H1 (cell line): ENCODE data around the gene TFPT. TPM values are rescaled to one million over a fixed set of nuclear protein-coding genes. Genes with fewer than 3 reads are reported as not detected.

Experiments used
- CTCF ChIA-PET: fragments of 300-600 bp; sonication (Branson Sonifier 250); formaldehyde crosslinking; loops from one replicate; lab custom pipeline; 2021; ENCODE audit not compliant: partially characterized antibody; lab: Charles Lee
- POLR2A ChIA-PET: fragments of 300-600 bp; sonication (Branson Sonifier 250); formaldehyde crosslinking; loops from one replicate; lab custom pipeline; 2021; ENCODE audit warnings: inconsistent platforms; ENCODE audit not compliant: partially characterized antibody; lab: Charles Lee
- DNase-seq, 2 experiments: peaks; one replicate each; pipeline versions ENCODE4 v3.0.0 to v3.0.0-alpha.2; 2010 to 2022; ENCODE audit warnings: low spot score in 2 of 2, low read depth in 1 of 2, mixed read lengths in 1 of 2
- FAIRE-seq: peaks from 2 replicates; lab custom pipeline; 2011; peaks lifted over from hg19 to GRCh38; lab: Jason Lieb, UNC
- H2AFZ ChIP-seq: 2 replicates; pipeline ENCODE4 v1.8.1; 2012; ENCODE audit warnings: low read length, inconsistent platforms
- H2AK5ac ChIP-seq: 2 replicates; pipeline ENCODE4 v1.6.1; 2013; ENCODE audit warnings: low read depth, low read length
- H2BK120ac ChIP-seq: replicated peaks from 2 replicates; pipeline ENCODE3; 2013; ENCODE audit warnings: low read depth, low read length, inconsistent platforms
- H2BK12ac ChIP-seq: 2 replicates; pipeline ENCODE4 v1.6.1; 2013; ENCODE audit warnings: low read depth, low read length
- H2BK15ac ChIP-seq: 2 replicates; pipeline ENCODE4 v1.6.1; 2013; ENCODE audit warnings: low read length
- H2BK20ac ChIP-seq: 2 replicates; pipeline ENCODE4 v1.6.1; 2013; ENCODE audit warnings: low read length
- H2BK5ac ChIP-seq: 2 replicates; pipeline ENCODE4 v1.6.1; 2013; ENCODE audit warnings: low read depth, low read length
- H3K14ac ChIP-seq: 2 replicates; pipeline ENCODE4 v1.6.1; 2013; ENCODE audit warnings: inconsistent platforms; ENCODE audit not compliant: insufficient read length
- H3K18ac ChIP-seq: 2 replicates; pipeline ENCODE4 v1.6.1; 2013; ENCODE audit warnings: low read length; ENCODE audit errors: extremely low read depth
- H3K23ac ChIP-seq: 2 replicates; pipeline ENCODE4 v1.6.1; 2013; ENCODE audit warnings: inconsistent platforms; ENCODE audit not compliant: insufficient read length
- H3K23me2 ChIP-seq: 2 replicates; pipeline ENCODE4 v1.6.1; 2013; ENCODE audit warnings: low read depth, low read length
- H3K27ac ChIP-seq: 2 replicates; pipeline ENCODE4 v1.6.1; 2011; ENCODE audit warnings: low read depth, low read length, inconsistent platforms
- H3K27me3 ChIP-seq, 4 experiments: replicated peaks in 1 of 4; 1 replicate in 1 of 4; 2 replicates in 3 of 4; pipeline versions ENCODE4 v1.6.1 to v1.8.1; 2011 to 2013; ENCODE audit warnings: low read length in 3 of 4, mild to moderate bottlenecking in 3 of 4, inconsistent platforms in 2 of 4, mixed read lengths in 2 of 4, moderate library complexity in 1 of 4; ENCODE audit not compliant: control insufficient read depth in 3 of 4, insufficient read depth in 3 of 4; ENCODE audit errors: extremely low read depth in 1 of 4
- H3K36me3 ChIP-seq, 4 experiments: 2 replicates each; pipeline versions ENCODE4 v1.6.1 to v1.8.1; 2011 to 2013; ENCODE audit warnings: mild to moderate bottlenecking in 4 of 4, low read length in 3 of 4, moderate library complexity in 2 of 4, control low read depth in 1 of 4, inconsistent platforms in 1 of 4; ENCODE audit not compliant: insufficient read depth in 4 of 4, control insufficient read depth in 2 of 4
- H3K4ac ChIP-seq: replicated peaks from 2 replicates; pipeline ENCODE3; 2013; ENCODE audit warnings: low read length, low read depth, mixed read lengths, inconsistent platforms; ENCODE audit not compliant: insufficient read length
- H3K4me1 ChIP-seq, 4 experiments: replicated peaks in 1 of 4; 1 replicate in 1 of 4; 2 replicates in 3 of 4; pipeline versions ENCODE4 v1.6.1 to v1.8.1; 2011 to 2013; ENCODE audit warnings: low read length in 3 of 4, inconsistent platforms in 2 of 4, mixed read lengths in 1 of 4; ENCODE audit not compliant: insufficient read depth in 4 of 4, control insufficient read depth in 3 of 4
- H3K4me2 ChIP-seq, 2 experiments: 2 replicates each; pipeline versions ENCODE4 v1.6.1 to v1.8.1; 2011 to 2013; ENCODE audit warnings: low read depth in 2 of 2, low read length in 2 of 2, control low read depth in 1 of 2, inconsistent platforms in 1 of 2, mild to moderate bottlenecking in 1 of 2; ENCODE audit not compliant: insufficient read depth in 1 of 2
- H3K4me3 ChIP-seq, 4 experiments: fragments of 200-600, 300-600 bp in 1 of 4; sonication (generic), shearing (Covaris generic), sonication (Bioruptor Twin) in 1 of 4; 2 replicates each; pipeline versions ENCODE4 v1.5.1 to v1.8.1; 2011 to 2016; ENCODE audit warnings: low read length in 4 of 4, low read depth in 3 of 4, control low read depth in 2 of 4, inconsistent platforms in 2 of 4, mild to moderate bottlenecking in 2 of 4, mixed read lengths in 1 of 4, moderate library complexity in 1 of 4; ENCODE audit not compliant: insufficient read depth in 2 of 4; ENCODE audit errors: extremely low read depth in 1 of 4
- H3K56ac ChIP-seq: replicated peaks from 2 replicates; pipeline ENCODE3; 2013; ENCODE audit warnings: low read depth, mild to moderate bottlenecking, mixed read lengths, low read length, inconsistent platforms; ENCODE audit not compliant: insufficient read length
- H3K79me1 ChIP-seq: 2 replicates; pipeline ENCODE4 v1.6.1; 2013; ENCODE audit warnings: low read depth, low read length, control low read depth
- H3K79me2 ChIP-seq, 2 experiments: 2 replicates each; pipeline versions ENCODE4 v1.6.1 to v1.8.1; 2012 to 2013; ENCODE audit warnings: low read length in 2 of 2, mild to moderate bottlenecking in 2 of 2, inconsistent platforms in 1 of 2; ENCODE audit not compliant: insufficient read depth in 2 of 2, control insufficient read depth in 1 of 2
- H3K9ac ChIP-seq, 4 experiments: replicated peaks in 1 of 4; 1 replicate in 1 of 4; 2 replicates in 3 of 4; pipeline versions ENCODE4 v1.6.1 to v1.8.1; 2011 to 2013; ENCODE audit warnings: low read depth in 3 of 4, low read length in 3 of 4, control low read depth in 2 of 4, mild to moderate bottlenecking in 2 of 4, moderate library complexity in 2 of 4, inconsistent platforms in 1 of 4; ENCODE audit errors: extremely low read depth in 1 of 4
- H3K9me3 ChIP-seq, 2 experiments: 2 replicates each; pipeline versions ENCODE4 v1.6.1 to v1.8.1; 2012 to 2013; ENCODE audit warnings: mild to moderate bottlenecking in 2 of 2, moderate library complexity in 2 of 2, control low read depth in 1 of 2, inconsistent platforms in 1 of 2, low read depth in 1 of 2, low read length in 1 of 2, mixed read lengths in 1 of 2; ENCODE audit not compliant: insufficient read depth in 2 of 2
- H4K20me1 ChIP-seq, 2 experiments: replicated peaks in 1 of 2; 2 replicates each; pipeline versions ENCODE3 to v1.8.1; 2011 to 2013; ENCODE audit warnings: inconsistent platforms in 2 of 2, low read length in 2 of 2, mild to moderate bottlenecking in 1 of 2; ENCODE audit not compliant: insufficient read depth in 2 of 2, control insufficient read depth in 1 of 2
- H4K5ac ChIP-seq: 2 replicates; pipeline ENCODE4 v1.6.1; 2013; ENCODE audit warnings: low read length, low read depth, mixed read lengths, inconsistent platforms; ENCODE audit not compliant: insufficient read length
- H4K8ac ChIP-seq: 2 replicates; pipeline ENCODE4 v1.8.0; 2013; ENCODE audit warnings: mild to moderate bottlenecking, moderate library complexity, low read length, inconsistent platforms; ENCODE audit not compliant: insufficient read depth; ENCODE audit errors: extremely low read depth
- H4K91ac ChIP-seq: replicated peaks from 2 replicates; pipeline ENCODE3; 2013; ENCODE audit warnings: low read length, mixed read lengths, inconsistent platforms; ENCODE audit not compliant: insufficient read length
- JUN ChIP-seq: IDR thresholded peaks from 2 replicates; pipeline ENCODE4 v1.6.1; 2011; ENCODE audit warnings: low read depth, mild to moderate bottlenecking, improper control_type of control experiment, low read length
- MAX ChIP-seq: IDR thresholded peaks from 2 replicates; pipeline ENCODE4 v1.6.1; 2012; ENCODE audit warnings: inconsistent platforms
- POLR2AphosphoS5 ChIP-seq: IDR thresholded peaks from 2 replicates; pipeline ENCODE4 v1.6.1; 2011; ENCODE audit warnings: low read depth, low read length
- YY1 ChIP-seq: IDR thresholded peaks from 2 replicates; pipeline ENCODE4 v1.6.1; 2011; ENCODE audit warnings: low read depth, mild to moderate bottlenecking, low read length
- WGBS, 2 experiments: shearing (Covaris generic) in 1 of 2; methylation state at CpG; one replicate each; pipeline versions ENCODE4 v1.1.6 to v1.1.7; 2013 to 2015; ENCODE audit warnings: low lambda C conversion rate in 2 of 2, mixed read lengths in 2 of 2, inconsistent platforms in 1 of 2, low coverage in 1 of 2, missing lambda C conversion rate in 1 of 2; ENCODE audit not compliant: insufficient replicate concordance in 2 of 2, insufficient coverage in 1 of 2, insufficient read length in 1 of 2; ENCODE audit errors: extremely low coverage in 1 of 2, missing lambda C conversion rate in 1 of 2; 5-methylcytosine and 5-hydroxymethylcytosine counted together
- polyA plus RNA-seq, 7 experiments: library from polyadenylated mRNA; depleted of rRNA in 3 of 7; stranded (reverse) in 5 of 7; unstranded in 2 of 7; fragments of >200 nt in 5 of 7; fragments of 200-250 nt in 2 of 7; gene quantifications; 1 replicate in 5 of 7; 2 replicates in 1 of 7; 4 replicates in 1 of 7; pipeline versions ENCODE4 v1.2.1 to v1.2.3, GENCODE V29; 2011 to 2013; ENCODE audit warnings: missing spikeins in 2 of 7, mixed read lengths in 2 of 7
- total RNA-seq: library from RNA; stranded (reverse); fragmentation: NEBNext Ultra II Directional; extraction: Animal tissue kit (Norgen Biotek cat#: 25700); gene quantifications from 2 replicates; pipeline ENCODE4 v1.2.1, GENCODE V29; 2021

Gene TFPT
- total and polyA plus RNA-seq, 2 of the 8 experiments (the other 6 are each of a cell fraction or from before 2014, with no cell fraction given) = 10.4 to 17.7 TPM

DNA sequence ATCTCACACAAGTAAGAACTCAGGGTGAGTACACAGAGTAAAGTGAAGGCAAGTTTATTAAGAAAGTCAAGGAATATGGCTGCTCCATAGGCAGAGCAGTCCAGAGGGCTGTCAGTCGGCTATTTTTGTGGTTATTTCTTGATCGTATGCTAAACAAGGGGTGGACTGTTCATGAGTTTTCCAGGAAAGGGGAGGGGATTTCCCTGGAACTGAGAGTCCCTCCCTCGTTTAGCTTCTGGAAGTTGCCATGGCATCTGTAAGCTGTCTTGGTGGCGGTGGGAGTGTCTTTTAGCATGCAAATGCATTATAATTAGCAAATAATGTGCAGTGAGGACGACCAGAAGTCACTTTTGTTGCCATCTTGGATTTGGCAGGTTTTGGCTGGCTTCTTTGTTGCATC, 46.0 kb downstream of the TFPT start:
- POLR2A ChIA-PET = no interaction called here

More for the DNA sequence above, 46.0 kb downstream of the TFPT start:
- DNase-seq (no peak), FAIRE-seq (no peak)
- Histone ChIP-seq H4K20me1 (no peaks in the 10 kb centered on the region), H2AK5ac (no peak overlapping the region), H3K4me2 (no peak overlapping the region), H2BK15ac (no peak overlapping the region), H3K36me3 (no peaks in the 10 kb centered on the region), H4K8ac (no peak overlapping the region), H3K27me3 (no peaks in the 10 kb centered on the region; a peak in 1 of 7 replicates), H3K23ac (no peak overlapping the region), H2BK120ac (no peak overlapping the region), H3K9me3 (no peaks in the 10 kb centered on the region), H3K79me2 (no peaks in the 10 kb centered on the region), H3K18ac (no peak overlapping the region; the same call in 1 of the 2 replicates), H3K27ac (no peak overlapping the region), H2BK5ac (no peak overlapping the region), H3K4ac (no peak overlapping the region), H2BK12ac (no peak overlapping the region), H3K23me2 (no peaks in the 10 kb centered on the region), H3K9ac (no peak overlapping the region), H3K4me3 (no peak overlapping the region), H3K56ac (no peak overlapping the region), H4K91ac (no peak overlapping the region), H4K5ac (no peak overlapping the region), H3K4me1 (no peaks in the 10 kb centered on the region), H3K79me1 (no peaks in the 10 kb centered on the region), H2AFZ (no peak overlapping the region), H3K14ac (no peak overlapping the region), H2BK20ac (no peak overlapping the region)
- TF ChIP-seq YY1 (no peak), JUN (no peak), MAX (no peak), POLR2AphosphoS5 (no peak)
- WGBS, 2 experiments = 82% methylated on average over 5 of the region's 5 CpGs; no CpG with 5 or more reads in 1 of the 2 experiments
- CTCF ChIA-PET = no interaction called here
